ENCODE measurements around the gene FGD2.

FGD2 gene
- 0.06 to 3.5 (median 0.40) reads per million in 9 experiments for total RNA-seq

GRCh38 chr6:37005061-37005810 is at the start of gene FGD2:
Gene FGD2, plus strand, starts transcription at chr6:37005655. Its CDS starts 163 bp downstream, at chr6:37005818.
- peak; percentile 59 for ATAC-seq (replicated peaks)
- Mint-ChIP-seq H3K27ac (peak within 1 kb of the TSS; percentile 54 to 87), H3K9me3 (no peaks in the 10 kb centered on the region), H3K36me3 (ENCODE audit: insufficient read depth) (no peaks in the 10 kb centered on the region), H3K4me1 (ENCODE audit: low read depth in 2 of 2) (peaks cover 11 to 19% of the 10 kb centered on the region in 2 donors), H3K4me3 (peak within 1 kb of the TSS; percentile 59 to 79), H3K27me3 (no peaks in the 10 kb centered on the region)
- DNase-seq, result no peak

GRCh38 chr6:36955671-36956445 is 49.6 kb upstream of the FGD2 start:
- Mint-ChIP-seq H3K27me3 (no peaks in the 10 kb centered on the region), H3K9me3 (no peaks in the 10 kb centered on the region), H3K36me3 (ENCODE audit: insufficient read depth) (peaks cover 2% of the 10 kb centered on the region), H3K27ac (peak overlapping the region; percentile 32 to 44), H3K4me1 (ENCODE audit: low read depth in 2 of 2) (peaks cover 29% of the 10 kb centered on the region in 2 donors), H3K4me3 (peak overlapping the region; percentile 79 to 83)
- DNase-seq (no peak), ATAC-seq (replicated peaks) (peak; percentile 47)

GRCh38 chr6:36956446-36956820 is 49.0 kb upstream of the FGD2 start:
- Mint-ChIP-seq H3K27me3 (no peaks in the 10 kb centered on the region), H3K36me3 (ENCODE audit: insufficient read depth) (peaks cover 2% of the 10 kb centered on the region), H3K4me3 (peak overlapping the region; percentile 79 to 83), H3K27ac (peak overlapping the region in 1 of 2 donors; percentile 44), H3K4me1 (ENCODE audit: low read depth in 2 of 2) (peaks cover 29 to 32% of the 10 kb centered on the region in 2 donors), H3K9me3 (no peaks in the 10 kb centered on the region)
- DNase-seq (no peak), ATAC-seq (replicated peaks) (no peak)

- ATAC-seq (replicated peaks) (no peak), DNase-seq (no peak)
- peaks cover 29 to 37% of the 10 kb centered on the region in 2 donors for H3K4me1 Mint-ChIP-seq (ENCODE audit: low read depth in 2 of 2)
- H3K4me3 Mint-ChIP-seq, result no peak overlapping the region
- H3K36me3 Mint-ChIP-seq (ENCODE audit: insufficient read depth), result peaks cover 7% of the 10 kb centered on the region
- peak overlapping the region in 1 of 2 donors; percentile 69 for H3K27ac Mint-ChIP-seq
- H3K9me3 Mint-ChIP-seq, result no peaks in the 10 kb centered on the region
- H3K27me3 Mint-ChIP-seq, result no peaks in the 10 kb centered on the region
Observed at GRCh38 chr6:36957773-36958271, 47.6 kb upstream of the FGD2 start.

- DNase-seq, result no peak
- no peak overlapping the region for H3K4me3 Mint-ChIP-seq
- no peak for ATAC-seq (replicated peaks)
- H3K9me3 Mint-ChIP-seq, result no peaks in the 10 kb centered on the region
- H3K27ac Mint-ChIP-seq, result no peak overlapping the region
- H3K27me3 Mint-ChIP-seq, result no peaks in the 10 kb centered on the region
- peaks cover 31 to 42% of the 10 kb centered on the region in 2 donors for H3K4me1 Mint-ChIP-seq (ENCODE audit: low read depth in 2 of 2)
- H3K36me3 Mint-ChIP-seq (ENCODE audit: insufficient read depth), result peaks cover 7% of the 10 kb centered on the region
Observed at GRCh38 chr6:36958775-36959554, 46.5 kb upstream of the FGD2 start.

- no peak overlapping the region for H3K4me3 Mint-ChIP-seq
- H3K36me3 Mint-ChIP-seq (ENCODE audit: insufficient read depth), result peaks cover 7% of the 10 kb centered on the region
- H3K27ac Mint-ChIP-seq, result peak overlapping the region in 1 of 2 donors; percentile 58
- ATAC-seq (replicated peaks) (no peak), DNase-seq (no peak)
- H3K9me3 Mint-ChIP-seq, result no peaks in the 10 kb centered on the region
- H3K27me3 Mint-ChIP-seq, result no peaks in the 10 kb centered on the region
- peaks cover 29 to 42% of the 10 kb centered on the region in 2 donors for H3K4me1 Mint-ChIP-seq (ENCODE audit: low read depth in 2 of 2)
Observed at GRCh38 chr6:36959555-36960250, 45.8 kb upstream of the FGD2 start.

- ATAC-seq (replicated peaks) (no peak), DNase-seq (no peak)
- peaks cover 17 to 33% of the 10 kb centered on the region in 2 donors for H3K4me1 Mint-ChIP-seq (ENCODE audit: low read depth in 2 of 2)
- no peak overlapping the region for H3K4me3 Mint-ChIP-seq
- H3K27ac Mint-ChIP-seq, result peak overlapping the region in 1 of 2 donors; percentile 46
- no peaks in the 10 kb centered on the region for H3K27me3 Mint-ChIP-seq
- no peaks in the 10 kb centered on the region for H3K9me3 Mint-ChIP-seq
- H3K36me3 Mint-ChIP-seq (ENCODE audit: insufficient read depth), result peaks cover 21% of the 10 kb centered on the region
Observed at GRCh38 chr6:36961441-36962435, 43.7 kb upstream of the FGD2 start.

- Mint-ChIP-seq H3K4me3 (peak overlapping the region in 1 of 2 donors; percentile 63), H3K36me3 (ENCODE audit: insufficient read depth) (peaks cover 28% of the 10 kb centered on the region), H3K27ac (peak overlapping the region; percentile 26 to 87), H3K27me3 (no peaks in the 10 kb centered on the region), H3K4me1 (ENCODE audit: low read depth in 2 of 2) (peaks cover 17 to 33% of the 10 kb centered on the region in 2 donors), H3K9me3 (no peaks in the 10 kb centered on the region)
- DNase-seq, result peak; percentile 57 to 61 (median 60)
- ATAC-seq (replicated peaks), result peak; percentile 61
Observed at GRCh38 chr6:36962874-36963273, 42.6 kb upstream of the FGD2 start.

GRCh38 chr6:36963451-36964290 is 41.8 kb upstream of the FGD2 start:
- Mint-ChIP-seq H3K36me3 (ENCODE audit: insufficient read depth) (peaks cover 36% of the 10 kb centered on the region), H3K4me3 (peak overlapping the region in 1 of 2 donors; percentile 63), H3K27me3 (no peaks in the 10 kb centered on the region), H3K27ac (peak overlapping the region; percentile 52 to 87), H3K9me3 (no peaks in the 10 kb centered on the region), H3K4me1 (ENCODE audit: low read depth in 2 of 2) (peaks cover 17 to 33% of the 10 kb centered on the region in 2 donors)
- ATAC-seq (replicated peaks) (peak; percentile 69), DNase-seq (peak in 1 of 3 experiments; percentile 18)

- H3K27me3 Mint-ChIP-seq, result no peaks in the 10 kb centered on the region
Observed at GRCh38 chr6:36964349-36964748, 41.1 kb upstream of the FGD2 start.

GRCh38 chr6:36964908-36965307 is 40.5 kb upstream of the FGD2 start:
- ATAC-seq (replicated peaks), result no peak
- H3K27me3 Mint-ChIP-seq, result no peaks in the 10 kb centered on the region
- no peaks in the 10 kb centered on the region for H3K9me3 Mint-ChIP-seq
- H3K4me1 Mint-ChIP-seq (ENCODE audit: low read depth in 2 of 2), result peaks cover 17 to 33% of the 10 kb centered on the region in 2 donors
- peak overlapping the region; percentile 52 to 87 for H3K27ac Mint-ChIP-seq
- no peak for DNase-seq
- peak overlapping the region; percentile 27 to 54 for H3K4me3 Mint-ChIP-seq
- peaks cover 47% of the 10 kb centered on the region for H3K36me3 Mint-ChIP-seq (ENCODE audit: insufficient read depth)

More at GRCh38 chr6:36964349-36964748, 41.1 kb upstream of the FGD2 start:
- Mint-ChIP-seq H3K9me3 (no peaks in the 10 kb centered on the region), H3K4me3 (peak overlapping the region; percentile 27 to 54), H3K27ac (peak overlapping the region; percentile 52 to 87), H3K36me3 (ENCODE audit: insufficient read depth) (peaks cover 41% of the 10 kb centered on the region), H3K4me1 (ENCODE audit: low read depth in 2 of 2) (peaks cover 17 to 33% of the 10 kb centered on the region in 2 donors)
- no peak for ATAC-seq (replicated peaks)
- no peak for DNase-seq

Data from effector memory CD8-positive, alpha-beta T cell (primary cell).